Uterus (tissue), 2 donors: Measurements from ENCODE around the gene ODAM.

Experiments used
- CTCF ChIP-seq, 4 experiments: fragments of 200-600 bp in 2 of 4; fragments of 450-650 bp in 2 of 4; sonication (generic) in 2 of 4; IDR thresholded peaks; one replicate each; pipeline ENCODE4 v1.5.1; 2016 to 2019; ENCODE audit warnings: antibody characterized with exemption in 4 of 4, mild to moderate bottlenecking in 2 of 4, moderate library complexity in 1 of 4
- POLR2A ChIP-seq, 2 donors: fragments of 450-650 bp; IDR thresholded peaks; one replicate each; pipeline ENCODE4 v1.6.1; 2016; ENCODE audit warnings: antibody characterized with exemption in 2 of 2, mild to moderate bottlenecking in 1 of 2, moderate library complexity in 1 of 2

- TF ChIP-seq CTCF (IDR thresholded peaks at IDR 0.05): no peak
- no peak for TF ChIP-seq POLR2A (IDR thresholded peaks at IDR 0.05)
Measured at GRCh38 chr4:70225824-70226223, 30.3 kb downstream of the ODAM start, which contains the start of gene FDCSP.
